Brain microvascular endothelial cell (primary cell): ENCODE data around the gene TCAIM.

Source experiments
- DNase-seq: peaks from one replicate; pipeline ENCODE4 v3.0.0-alpha.2; 2020
- H3K27ac ChIP-seq: fragments of 250-450 bp; sonication (Bioruptor Pico); 2 replicates; pipeline ENCODE4 v1.5.1; 2020; ENCODE audit warnings: mild to moderate bottlenecking, moderate library complexity
- H3K27me3 ChIP-seq: fragments of 250-450 bp; sonication (Bioruptor Pico); replicated peaks from 2 replicates; pipeline ENCODE4 v1.5.1; 2020; ENCODE audit warnings: mild to moderate bottlenecking
- H3K36me3 ChIP-seq: fragments of 250-450 bp; sonication (Bioruptor Pico); replicated peaks from 2 replicates; pipeline ENCODE4 v1.5.1; 2020; ENCODE audit warnings: mild to moderate bottlenecking
- H3K4me3 ChIP-seq: 2 replicates; pipeline ENCODE4 v1.5.1; 2011; ENCODE audit warnings: low read depth, mild to moderate bottlenecking, control low read depth, low read length, moderate library complexity
- in situ Hi-C: cut with HindIII; loops from 2 replicates; pipeline ENCODE4 v1.10.0; 2017; ENCODE audit warnings: low sequenced_read_pairs, low pct_ligation_motif_present
- TF ChIP-seq, protein P1 (sequence below): IDR thresholded peaks from 2 replicates; pipeline ENCODE4 v1.5.1; 2011; ENCODE audit warnings: low read depth, mild to moderate bottlenecking, moderate library complexity, low read length, control low read depth, inconsistent platforms; ENCODE audit errors: missing control alignments

The TCAIM gene

GRCh38 chr3:44398853-44399252 is 60.3 kb downstream of the TCAIM start:
- no peak for DNase-seq
- in situ Hi-C loops = no loop called here
- no peaks in the 10 kb centered on the region for H3K27me3 ChIP-seq
- TF ChIP-seq, protein P1, sequence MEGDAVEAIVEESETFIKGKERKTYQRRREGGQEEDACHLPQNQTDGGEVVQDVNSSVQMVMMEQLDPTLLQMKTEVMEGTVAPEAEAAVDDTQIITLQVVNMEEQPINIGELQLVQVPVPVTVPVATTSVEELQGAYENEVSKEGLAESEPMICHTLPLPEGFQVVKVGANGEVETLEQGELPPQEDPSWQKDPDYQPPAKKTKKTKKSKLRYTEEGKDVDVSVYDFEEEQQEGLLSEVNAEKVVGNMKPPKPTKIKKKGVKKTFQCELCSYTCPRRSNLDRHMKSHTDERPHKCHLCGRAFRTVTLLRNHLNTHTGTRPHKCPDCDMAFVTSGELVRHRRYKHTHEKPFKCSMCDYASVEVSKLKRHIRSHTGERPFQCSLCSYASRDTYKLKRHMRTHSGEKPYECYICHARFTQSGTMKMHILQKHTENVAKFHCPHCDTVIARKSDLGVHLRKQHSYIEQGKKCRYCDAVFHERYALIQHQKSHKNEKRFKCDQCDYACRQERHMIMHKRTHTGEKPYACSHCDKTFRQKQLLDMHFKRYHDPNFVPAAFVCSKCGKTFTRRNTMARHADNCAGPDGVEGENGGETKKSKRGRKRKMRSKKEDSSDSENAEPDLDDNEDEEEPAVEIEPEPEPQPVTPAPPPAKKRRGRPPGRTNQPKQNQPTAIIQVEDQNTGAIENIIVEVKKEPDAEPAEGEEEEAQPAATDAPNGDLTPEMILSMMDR = no peak
- no peak overlapping the region for H3K4me3 ChIP-seq
- H3K27ac ChIP-seq = no peak overlapping the region
- H3K36me3 ChIP-seq = no peaks in the 10 kb centered on the region

GRCh38 chr3:44400771-44401170 is 62.2 kb downstream of the TCAIM start:
- H3K4me3 ChIP-seq = no peak overlapping the region
- TF ChIP-seq, protein P1 = no peak
- H3K36me3 ChIP-seq = no peaks in the 10 kb centered on the region
- in situ Hi-C loops = no loop called here
- no peak for DNase-seq
- H3K27ac ChIP-seq = no peak overlapping the region
- H3K27me3 ChIP-seq = no peaks in the 10 kb centered on the region

DNA sequence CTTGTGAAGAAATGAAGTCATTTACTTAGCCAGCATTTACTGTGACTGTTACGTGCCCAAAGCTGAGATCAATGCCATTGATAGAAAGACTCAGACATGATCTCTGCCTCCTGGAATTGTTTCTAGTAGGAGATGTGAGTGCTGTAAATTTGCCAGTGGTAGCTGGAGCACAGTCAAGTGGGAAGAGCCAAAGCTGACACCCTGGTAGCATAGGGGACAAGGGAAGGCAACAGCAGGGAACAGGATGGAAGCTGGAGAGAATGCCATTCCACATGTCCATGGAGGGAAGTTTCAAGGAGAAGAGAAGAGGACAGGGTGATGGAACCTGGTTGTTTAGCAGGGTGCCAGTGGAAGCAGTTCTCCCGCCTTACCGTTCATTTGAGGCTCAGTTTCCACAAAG is 64.0 kb downstream of the TCAIM start:
- H3K27ac ChIP-seq = no peak overlapping the region
- no peak overlapping the region for H3K4me3 ChIP-seq
- no peaks in the 10 kb centered on the region for H3K36me3 ChIP-seq
- TF ChIP-seq, protein P1 = no peak
- in situ Hi-C loops = no loop called here
- no peak for DNase-seq
- H3K27me3 ChIP-seq = no peaks in the 10 kb centered on the region

- no peak for DNase-seq
- Histone ChIP-seq H3K27me3 (no peaks in the 10 kb centered on the region), H3K36me3 (no peaks in the 10 kb centered on the region), H3K27ac (no peak overlapping the region), H3K4me3 (no peak overlapping the region)
- TF ChIP-seq, protein P1 = no peak
- in situ Hi-C loops = no loop called here
These were observed 71.3 kb downstream of the TCAIM start for GRCh38 chr3:44409640-44410410.

DNA sequence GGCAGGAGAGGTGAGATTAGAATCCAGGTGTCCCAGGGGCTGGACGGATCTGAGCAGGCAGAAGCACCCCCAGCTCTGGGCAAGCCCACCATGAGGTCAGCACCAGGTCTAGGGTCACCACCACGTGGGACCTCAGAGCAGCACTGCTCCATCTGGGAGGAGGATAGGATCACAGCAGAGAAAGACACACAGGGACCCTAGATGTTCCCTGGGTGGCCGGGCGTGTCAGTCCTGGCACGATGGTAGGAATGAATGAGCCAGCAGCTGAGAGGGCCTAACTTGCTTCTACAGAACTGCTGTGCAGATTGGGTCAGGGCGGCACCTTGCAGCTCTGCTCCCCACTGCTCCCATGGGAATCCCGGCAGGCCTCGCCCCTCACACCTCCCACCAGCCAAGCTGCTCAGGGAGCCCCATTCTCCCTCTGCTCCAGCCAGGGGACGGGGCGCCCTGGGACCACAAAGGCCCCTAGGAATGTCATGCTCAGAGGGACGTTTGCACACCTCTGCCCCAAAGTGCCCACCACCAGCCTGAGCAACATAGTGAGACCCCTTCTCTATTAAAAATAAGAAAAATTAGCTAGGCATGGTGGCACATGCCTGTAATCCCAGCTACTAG is 72.6 kb downstream of the TCAIM start:
- H3K4me3 ChIP-seq = no peak overlapping the region
- TF ChIP-seq, protein P1 = no peak
- no peaks in the 10 kb centered on the region for H3K36me3 ChIP-seq
- no peaks in the 10 kb centered on the region for H3K27me3 ChIP-seq
- in situ Hi-C loops = no loop called here
- DNase-seq = no peak
- H3K27ac ChIP-seq = no peak overlapping the region
